HG02759 (cell line): Measurements from ENCODE around the gene PRPF19.

Experiments
- ATAC-seq: cut with Tn5 transposase; IDR thresholded peaks from one replicate; pipeline ENCODE4 v1.9.1; 2021; ENCODE audit warnings: mild to moderate bottlenecking, moderate library complexity; ENCODE audit not compliant: unreplicated experiment

PRPF19 gene

GRCh38 chr11:60924110-60924905 lies 17.9 kb upstream of the PRPF19 start, which contains the start of gene TMEM132A:
TMEM132A (plus strand) TSS chr11:60924460; CDS start chr11:60924634, 174 bp downstream.
- ATAC-seq: no peak

GRCh38 chr11:60923800-60924109 lies 17.4 kb upstream of the PRPF19 start:
- no peak for ATAC-seq

- ATAC-seq: no peak
Observed at GRCh38 chr11:60923326-60923725, 16.9 kb upstream of the PRPF19 start.

- ATAC-seq: no peak
Observed at GRCh38 chr11:60922906-60923305, 16.5 kb upstream of the PRPF19 start.

GRCh38 chr11:60921777-60922335 lies 15.5 kb upstream of the PRPF19 start:
- ATAC-seq: no peak

GRCh38 chr11:60921259-60921658 lies 14.9 kb upstream of the PRPF19 start:
- ATAC-seq: no peak

GRCh38 chr11:60919956-60920355 lies 13.6 kb upstream of the PRPF19 start:
- no peak for ATAC-seq

GRCh38 chr11:60919320-60919719 lies 12.9 kb upstream of the PRPF19 start:
- no peak for ATAC-seq

GRCh38 chr11:60918939-60919265 lies 12.5 kb upstream of the PRPF19 start:
- ATAC-seq: no peak

- no peak for ATAC-seq
Observed at GRCh38 chr11:60918251-60918938, 12.0 kb upstream of the PRPF19 start.

- no peak for ATAC-seq
Observed at GRCh38 chr11:60917267-60917666, 10.9 kb upstream of the PRPF19 start.

- ATAC-seq: no peak
Observed at GRCh38 chr11:60916669-60917206, 10.4 kb upstream of the PRPF19 start.

GRCh38 chr11:60915248-60915914 lies 9.0 kb upstream of the PRPF19 start:
- peak; percentile 59 for ATAC-seq

GRCh38 chr11:60914633-60915247 lies 8.4 kb upstream of the PRPF19 start:
- peak; percentile 2 for ATAC-seq

- peak; percentile 47 for ATAC-seq
Observed at GRCh38 chr11:60913793-60914632, 7.6 kb upstream of the PRPF19 start, which contains the start of gene TMEM109. TMEM109 (plus strand) TSS chr11:60914158; CDS start chr11:60919694, 5,536 bp downstream.

GRCh38 chr11:60912851-60913528 lies 6.6 kb upstream of the PRPF19 start:
- no peak for ATAC-seq

GRCh38 chr11:60912223-60912850 lies 6.0 kb upstream of the PRPF19 start:
- ATAC-seq: no peak

GRCh38 chr11:60910711-60911380 lies 4.5 kb upstream of the PRPF19 start:
- no peak for ATAC-seq
